ENCODE results near the gene PTER.

Gene PTER

GRCh38 chr10:16472828-16473227 lies 36.0 kb downstream of the PTER start:
- no peak for DNase-seq

GRCh38 chr10:16477757-16478156 lies 40.9 kb downstream of the PTER start:
- ATAC-seq (no peak), DNase-seq (no peak)

More at GRCh38 chr10:16472828-16473227, 36.0 kb downstream of the PTER start:
- ATAC-seq = no peak

GRCh38 chr10:16478801-16479200 lies 42.0 kb downstream of the PTER start:
- ATAC-seq = no peak
- DNase-seq = no peak

- ATAC-seq (no peak), DNase-seq (no peak)
Measured at GRCh38 chr10:16481052-16481728, 44.4 kb downstream of the PTER start.

- peak; percentile 14 for ATAC-seq
- no peak for DNase-seq
Measured at GRCh38 chr10:16483241-16483917, 46.6 kb downstream of the PTER start.

- DNase-seq = no peak
- ATAC-seq = no peak
Measured at GRCh38 chr10:16490511-16490910, 53.7 kb downstream of the PTER start.

- DNase-seq (no peak), ATAC-seq (no peak)
Measured at GRCh38 chr10:16491933-16492332, 55.1 kb downstream of the PTER start.

GRCh38 chr10:16493884-16494536 lies 57.2 kb downstream of the PTER start:
- DNase-seq (no peak), ATAC-seq (no peak)

- no peak for ATAC-seq
- no peak for DNase-seq
Measured at GRCh38 chr10:16497911-16498310, 61.1 kb downstream of the PTER start.

GRCh38 chr10:16505161-16505560 lies 68.4 kb downstream of the PTER start:
- ATAC-seq = no peak
- DNase-seq = no peak

- DNase-seq = no peak
- ATAC-seq = no peak
Measured at GRCh38 chr10:16509996-16510395, 73.2 kb downstream of the PTER start.

GRCh38 chr10:16510843-16511242 lies 74.0 kb downstream of the PTER start:
- ATAC-seq (no peak), DNase-seq (no peak)

GRCh38 chr10:16518822-16519221 lies 82.0 kb downstream of the PTER start:
- ATAC-seq (no peak), DNase-seq (no peak)

- no peak for DNase-seq
- ATAC-seq = no peak
Measured at GRCh38 chr10:16519250-16519907, 82.6 kb downstream of the PTER start.

- DNase-seq = peak; percentile 17
- peak; percentile 28 for ATAC-seq
Measured at GRCh38 chr10:16519908-16520861, 83.4 kb downstream of the PTER start.

GRCh38 chr10:16520900-16521299 lies 84.1 kb downstream of the PTER start:
- DNase-seq = peak; percentile 59
- ATAC-seq = peak; percentile 75

GRCh38 chr10:16521311-16522016 lies 84.7 kb downstream of the PTER start, which contains the start of gene C1QL3:
Gene C1QL3, minus strand, starts transcription at chr10:16521879. Its CDS starts 814 bp downstream, at chr10:16521065.
- DNase-seq = peak; percentile 39
- peak; percentile 59 for ATAC-seq

- DNase-seq (no peak), ATAC-seq (no peak)
Measured at GRCh38 chr10:16527452-16527851, 90.6 kb downstream of the PTER start.

GRCh38 chr10:16529853-16530252 lies 93.0 kb downstream of the PTER start:
- no peak for DNase-seq
- ATAC-seq = no peak

- no peak for ATAC-seq
- DNase-seq = no peak
Measured at GRCh38 chr10:16536155-16536554, 99.3 kb downstream of the PTER start.

GRCh38 chr10:16544099-16544498 lies 107.3 kb downstream of the PTER start:
- no peak for DNase-seq
- ATAC-seq = no peak

Measured in stimulated activated naive CD8-positive, alpha-beta T cell treated with anti-CD3 and anti-CD28 coated beads, Interleukin-15, Interleukin-2, amounts not matched to agents 100 U/mL and 50 U/mL, for 24 hours (primary cell).